ENCODE data around the gene TLK2.
"Not testable (repeated sequence)": the region's sequence is repeated elsewhere in the genome, so short reads cannot be mapped to it uniquely, and the experiment has no call there.

TLK2 gene

GRCh38 chr17:62478424-62478879 is at the start of gene TLK2:
Gene TLK2 (plus strand): TSS chr17:62478825. CDS start chr17:62481126, 2,301 bp downstream.
- peak; percentile 74 to 79 for DNase-seq

GRCh38 chr17:62435251-62435650 is 43.4 kb upstream of the TLK2 start:
- DNase-seq = not testable (repeated sequence)

- DNase-seq = not testable (repeated sequence)
These were observed 37.4 kb upstream of the TLK2 start for GRCh38 chr17:62441181-62441580.

GRCh38 chr17:62444063-62444462 is 34.6 kb upstream of the TLK2 start:
- DNase-seq = no peak

GRCh38 chr17:62445791-62446190 is 32.8 kb upstream of the TLK2 start:
- DNase-seq = not testable (repeated sequence)

- DNase-seq = not testable (repeated sequence)
These were observed 26.4 kb upstream of the TLK2 start for GRCh38 chr17:62452195-62452594.

GRCh38 chr17:62453041-62453440 is 25.6 kb upstream of the TLK2 start:
- DNase-seq = not testable (repeated sequence)

- not testable (repeated sequence) for DNase-seq
These were observed 25.0 kb upstream of the TLK2 start for GRCh38 chr17:62453656-62454055.

- DNase-seq = not testable (repeated sequence)
These were observed 24.5 kb upstream of the TLK2 start for GRCh38 chr17:62454111-62454510.

GRCh38 chr17:62456016-62456415 is 22.6 kb upstream of the TLK2 start:
- no peak for DNase-seq

- not testable (repeated sequence) for DNase-seq
These were observed 20.1 kb upstream of the TLK2 start for GRCh38 chr17:62458483-62458882.

- not testable (repeated sequence) for DNase-seq
These were observed 14.2 kb upstream of the TLK2 start for GRCh38 chr17:62464422-62464821.

GRCh38 chr17:62465271-62465670 is 13.4 kb upstream of the TLK2 start:
- not testable (repeated sequence) for DNase-seq

- DNase-seq = peak; percentile 63 to 65
These were observed 7.8 kb upstream of the TLK2 start for GRCh38 chr17:62470666-62471379.

- DNase-seq = not testable (repeated sequence)
These were observed 7.2 kb upstream of the TLK2 start for GRCh38 chr17:62471380-62471880.

- not testable (repeated sequence) for DNase-seq
These were observed 5.3 kb upstream of the TLK2 start for GRCh38 chr17:62473030-62473982.

- not testable (repeated sequence) for DNase-seq
These were observed 1.5 kb upstream of the TLK2 start for GRCh38 chr17:62477111-62477510.

GRCh38 chr17:62477718-62478408 is 762 bp upstream of the TLK2 start:
- peak; percentile 20 to 27 for DNase-seq

GRCh38 chr17:62478880-62479638 is 434 bp downstream of the TLK2 start:
- peak; percentile 31 to 33 for DNase-seq

- not testable (repeated sequence) for DNase-seq
These were observed 1.1 kb downstream of the TLK2 start for GRCh38 chr17:62479639-62480258.

- DNase-seq = not testable (repeated sequence)
These were observed 3.9 kb downstream of the TLK2 start for GRCh38 chr17:62482553-62482952.

Measured in stimulated activated CD4-positive, alpha-beta T cell treated with anti-CD3 and anti-CD28 coated beads, Interleukin-4, amount 100 ng/mL, for 4 hours (primary cell).